ENCODE data around the gene RPTOR.

DNA sequence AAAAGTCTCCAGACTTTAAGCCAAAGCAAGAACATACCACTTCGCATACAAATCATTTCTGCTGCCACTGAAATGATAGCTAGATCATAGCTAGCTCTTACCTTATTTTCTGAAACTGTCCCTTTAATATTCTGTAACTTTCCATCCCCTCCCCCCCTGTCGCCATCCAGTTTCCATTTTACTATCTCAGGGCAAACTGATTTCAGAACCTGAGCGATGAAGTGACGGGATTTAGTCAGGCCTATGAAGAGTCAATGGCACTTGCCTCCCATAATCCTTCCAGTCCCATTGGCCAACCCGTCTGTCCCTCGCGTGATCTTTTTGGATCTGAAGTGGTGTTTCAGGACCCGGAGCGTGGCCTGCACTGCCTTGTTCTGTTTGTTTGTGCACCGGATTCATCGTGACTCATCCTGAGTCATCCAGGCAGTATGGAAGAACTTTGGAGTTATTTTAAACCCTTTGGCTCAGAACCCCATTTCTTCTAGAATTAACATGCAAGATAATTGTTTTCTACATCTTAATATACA, 247.2 kb downstream of the RPTOR start:
- TF ChIP-seq POLR2A (IDR thresholded peaks at IDR 0.05; ENCODE audit: low read depth), result no peak
- no peak for TF ChIP-seq CTCF (IDR thresholded peaks at IDR 0.05)

Measured in esophagus muscularis mucosa (tissue), 3 donors.